ENCODE results near the gene TPRG1L.

Gene TPRG1L

GRCh38 chr1:3593745-3594144, 31.1 kb upstream of the TPRG1L start:
- DNase-seq (ENCODE audit: low spot score): no peak

GRCh38 chr1:3594706-3595377, 30.0 kb upstream of the TPRG1L start:
- DNase-seq (ENCODE audit: low spot score): no peak

GRCh38 chr1:3595949-3596348, 28.9 kb upstream of the TPRG1L start:
- DNase-seq (ENCODE audit: low spot score): no peak

GRCh38 chr1:3596663-3597598, 27.9 kb upstream of the TPRG1L start:
- DNase-seq (ENCODE audit: low spot score): no peak

DNA sequence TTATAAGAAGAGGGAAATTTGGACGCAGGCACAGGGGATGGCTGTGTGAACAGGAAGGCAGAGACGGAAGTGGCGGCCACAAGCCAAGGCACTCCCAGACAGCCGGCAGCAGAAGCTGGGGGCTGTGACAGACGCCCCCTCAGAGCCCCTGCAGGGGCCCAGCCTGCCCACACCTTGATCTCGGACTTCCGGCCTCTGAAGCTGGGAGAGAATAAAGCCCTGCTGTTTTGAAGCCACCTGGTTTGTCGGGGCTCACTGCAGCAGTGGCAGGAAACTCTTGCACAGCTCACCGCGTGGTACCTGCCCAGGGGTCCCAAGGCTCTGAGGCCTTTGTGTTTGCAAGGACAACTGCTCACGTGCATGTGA, 27.2 kb upstream of the TPRG1L start:
- DNase-seq (ENCODE audit: low spot score): no peak

GRCh38 chr1:3598051-3598491, 26.7 kb upstream of the TPRG1L start:
- peak; percentile 10 for DNase-seq (ENCODE audit: low spot score)

GRCh38 chr1:3598522-3599285, 26.1 kb upstream of the TPRG1L start:
- peak; percentile 20 for DNase-seq (ENCODE audit: low spot score)

DNA sequence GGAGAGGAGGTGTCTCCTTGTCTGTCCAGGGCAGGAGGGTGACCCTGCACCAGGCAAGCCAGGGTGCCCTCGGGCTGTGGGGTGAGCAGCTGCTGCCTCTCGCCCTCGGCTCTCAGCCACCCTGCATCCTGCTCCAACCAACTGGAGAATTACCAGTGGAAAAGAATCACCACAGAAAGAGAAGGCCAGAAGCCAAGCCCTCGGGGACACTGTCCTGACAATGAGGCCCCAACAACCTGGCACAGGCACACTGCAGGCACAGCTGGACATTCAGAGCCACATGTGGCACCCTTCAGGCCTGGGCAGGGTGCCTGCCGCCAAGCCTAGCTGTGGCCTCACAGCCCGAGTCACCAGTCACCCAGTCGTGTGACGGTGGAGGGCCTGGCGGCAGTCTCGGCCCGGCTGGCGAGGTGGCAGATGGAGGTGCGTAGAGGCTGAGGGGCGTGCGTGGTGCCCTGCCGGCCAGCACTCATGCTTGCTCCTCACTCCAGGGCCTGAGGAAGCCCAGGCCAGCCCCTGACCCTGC, 25.5 kb upstream of the TPRG1L start:
- no peak for DNase-seq (ENCODE audit: low spot score)

DNA sequence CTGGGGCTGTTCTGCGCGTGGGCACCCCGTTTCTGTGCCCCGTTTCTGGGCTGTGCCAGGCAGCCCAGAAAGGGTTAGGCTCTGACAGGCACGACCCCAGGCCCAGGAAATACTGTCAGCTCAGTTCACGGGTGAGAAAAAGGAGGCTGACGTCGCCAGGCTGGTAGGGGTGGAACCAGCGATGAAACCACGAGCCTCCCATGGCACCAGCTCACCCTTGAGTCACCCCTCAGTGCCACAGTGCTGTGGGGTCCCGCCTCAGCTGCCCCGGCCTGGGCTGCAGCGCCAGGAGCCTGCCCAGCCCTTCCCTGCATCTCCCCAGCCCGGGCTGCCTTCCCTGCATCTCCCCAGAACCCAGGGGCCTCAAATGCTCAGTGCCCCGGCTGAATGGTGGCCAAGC, 25.0 kb upstream of the TPRG1L start:
- DNase-seq (ENCODE audit: low spot score): no peak

DNA sequence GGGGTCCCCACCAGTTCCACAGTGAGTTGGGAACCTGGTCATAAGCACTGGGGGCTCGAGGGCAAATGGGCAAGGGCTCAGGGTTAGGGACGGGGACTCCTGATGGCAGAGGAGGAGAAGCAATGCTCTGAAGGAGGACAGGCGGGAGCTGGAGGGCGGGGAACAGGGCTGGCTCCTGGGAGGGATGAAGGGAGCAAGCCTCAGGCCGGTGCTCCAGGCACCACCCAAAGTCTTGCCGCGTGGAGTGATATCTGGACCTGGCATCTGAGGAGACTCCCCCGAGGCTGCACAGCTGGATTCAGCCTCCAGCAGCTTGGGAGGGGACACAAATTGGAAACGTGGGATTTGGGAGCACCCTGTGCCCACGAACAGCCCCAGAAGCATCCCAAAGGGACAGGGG, 24.5 kb upstream of the TPRG1L start:
- no peak for DNase-seq (ENCODE audit: low spot score)

GRCh38 chr1:3601743-3602142, 23.1 kb upstream of the TPRG1L start:
- DNase-seq (ENCODE audit: low spot score): no peak

- no peak for DNase-seq (ENCODE audit: low spot score)
These were observed 22.4 kb upstream of the TPRG1L start for GRCh38 chr1:3602375-3602774.

- DNase-seq (ENCODE audit: low spot score): no peak
These were observed 21.7 kb upstream of the TPRG1L start for GRCh38 chr1:3603156-3603555.

- DNase-seq (ENCODE audit: low spot score): no peak
These were observed 21.0 kb upstream of the TPRG1L start for GRCh38 chr1:3603571-3604467.

DNA sequence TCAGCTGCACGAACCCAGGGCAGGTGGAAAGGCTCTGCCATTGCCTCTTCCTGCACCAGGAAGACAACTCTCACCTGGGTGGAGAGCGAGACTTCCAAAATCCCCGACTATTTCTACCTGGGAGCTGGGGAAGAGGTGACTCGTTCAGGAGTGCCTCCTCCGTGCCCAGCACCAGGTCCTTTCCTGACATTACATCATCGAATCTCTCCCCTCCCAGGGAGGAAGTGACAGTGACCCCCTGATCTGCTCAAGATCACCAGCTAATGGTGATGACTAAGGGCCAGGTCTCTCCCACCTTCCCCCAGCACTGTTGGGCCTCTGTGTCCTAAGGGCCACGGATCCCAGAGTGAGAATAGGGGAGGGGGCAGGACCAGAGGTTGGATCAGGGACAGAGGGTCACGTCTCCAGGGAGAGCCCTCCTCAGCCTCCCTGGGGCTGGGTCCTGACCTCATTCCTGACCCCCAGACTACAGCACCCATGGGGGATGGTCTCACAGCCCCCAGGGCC, 20.3 kb upstream of the TPRG1L start:
- DNase-seq (ENCODE audit: low spot score): no peak

DNA sequence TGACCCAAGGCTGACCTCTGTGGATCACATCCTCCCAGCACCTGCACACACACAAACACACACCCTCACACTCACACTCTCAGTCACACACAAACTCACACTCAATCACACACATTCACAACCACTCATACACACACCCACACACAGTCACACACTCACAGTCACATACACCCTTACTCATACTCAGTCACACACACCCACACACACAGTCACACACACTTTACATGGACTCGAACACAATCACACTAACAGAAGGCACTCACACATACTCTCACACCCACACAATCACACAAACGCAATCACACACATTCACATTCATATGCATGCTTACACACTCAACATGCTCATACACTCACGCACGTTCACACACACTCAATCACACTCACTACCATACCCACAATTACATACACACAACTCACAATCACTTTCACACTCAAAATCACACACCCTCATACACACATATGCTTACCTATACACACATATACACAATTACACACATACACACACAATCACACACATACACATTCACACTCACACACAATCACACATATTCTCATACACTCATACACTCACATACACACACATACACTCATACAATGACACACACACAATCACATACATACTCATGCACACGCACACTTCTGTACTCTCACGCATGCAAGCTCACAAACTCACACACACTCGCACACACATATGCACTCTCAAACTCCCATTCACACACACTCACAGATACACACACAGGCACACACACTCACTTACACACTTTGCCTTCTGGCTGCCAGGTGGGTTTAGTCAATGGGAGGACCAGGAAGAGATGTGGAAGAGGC, 19.6 kb upstream of the TPRG1L start:
- no peak for DNase-seq (ENCODE audit: low spot score)

DNA sequence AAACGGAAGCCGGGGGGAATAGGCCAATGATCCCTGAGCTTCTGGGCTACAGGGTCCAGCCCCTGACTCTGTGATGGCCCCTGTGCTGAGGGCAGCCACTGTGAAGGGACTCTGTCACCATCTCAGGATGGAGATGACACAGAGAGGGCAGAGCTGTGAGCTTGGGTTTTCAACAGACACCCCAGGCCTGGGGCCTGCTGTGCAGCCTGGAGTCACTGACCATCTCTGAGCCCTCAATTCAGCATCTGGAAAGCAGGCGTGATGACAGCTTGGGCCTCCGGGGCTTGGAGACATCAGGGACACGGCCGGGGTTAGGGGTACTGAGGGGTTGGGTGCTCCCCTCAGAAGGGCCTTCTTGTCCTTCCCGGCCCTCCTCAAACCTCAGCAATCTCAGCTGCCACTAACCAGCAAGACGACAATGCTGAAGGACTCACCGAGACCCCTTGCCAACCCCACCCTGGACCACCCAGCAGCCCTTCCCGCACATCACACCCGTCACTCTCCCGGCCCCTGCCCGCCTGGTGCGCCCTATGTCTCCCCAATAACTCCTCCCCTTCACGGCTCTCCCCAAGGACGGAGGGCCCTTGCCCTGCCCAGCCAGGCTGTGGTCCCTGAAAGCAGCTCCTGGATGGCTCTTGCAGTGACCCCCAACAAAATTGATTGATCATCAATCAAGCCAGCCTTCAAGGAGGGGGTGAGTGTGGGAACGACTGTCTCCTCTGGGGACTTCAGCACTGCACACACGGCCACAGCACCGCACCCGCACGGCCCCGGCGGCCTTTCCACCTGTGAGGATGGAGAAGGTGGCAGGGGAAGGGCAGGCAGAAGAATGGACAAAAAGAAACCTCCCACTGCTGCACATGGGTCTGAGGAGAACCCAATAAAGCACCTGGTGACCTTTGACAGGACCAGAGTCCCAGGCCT, 17.8 kb upstream of the TPRG1L start:
- DNase-seq (ENCODE audit: low spot score): no peak

DNA sequence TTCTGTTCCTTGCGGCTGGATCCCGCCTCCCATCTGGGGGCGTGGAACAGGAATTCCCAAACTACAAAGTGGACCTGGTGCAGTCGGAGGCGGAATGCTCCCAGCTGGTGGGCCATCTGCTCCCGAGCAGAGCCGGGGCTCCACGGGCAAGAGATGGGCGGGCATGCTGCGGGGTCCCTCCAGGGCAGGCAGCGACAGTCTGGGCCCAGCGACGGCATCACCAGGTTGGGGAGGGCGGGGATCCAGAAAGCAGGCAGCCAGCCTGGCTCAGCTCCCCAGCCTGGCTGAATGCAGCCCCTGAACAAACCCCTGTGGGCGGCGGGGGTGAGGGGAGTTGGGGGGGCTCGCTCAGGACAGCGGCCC, 17.1 kb upstream of the TPRG1L start:
- no peak for DNase-seq (ENCODE audit: low spot score)

GRCh38 chr1:3608154-3608553, 16.7 kb upstream of the TPRG1L start:
- DNase-seq (ENCODE audit: low spot score): no peak
